HG03575 (cell line): Measurements from ENCODE around the gene TFG.
"Not testable (repeated sequence)": the region's sequence is repeated elsewhere in the genome, so short reads cannot be mapped to it uniquely, and the experiment has no call there.

Experiments used
- ATAC-seq: cut with Tn5 transposase; IDR thresholded peaks from one replicate; pipeline ENCODE4 v1.9.1; 2021; ENCODE audit not compliant: unreplicated experiment, insufficient number of reproducible peaks, low FRiP score; ENCODE audit errors: extremely low read depth

The TFG gene

DNA sequence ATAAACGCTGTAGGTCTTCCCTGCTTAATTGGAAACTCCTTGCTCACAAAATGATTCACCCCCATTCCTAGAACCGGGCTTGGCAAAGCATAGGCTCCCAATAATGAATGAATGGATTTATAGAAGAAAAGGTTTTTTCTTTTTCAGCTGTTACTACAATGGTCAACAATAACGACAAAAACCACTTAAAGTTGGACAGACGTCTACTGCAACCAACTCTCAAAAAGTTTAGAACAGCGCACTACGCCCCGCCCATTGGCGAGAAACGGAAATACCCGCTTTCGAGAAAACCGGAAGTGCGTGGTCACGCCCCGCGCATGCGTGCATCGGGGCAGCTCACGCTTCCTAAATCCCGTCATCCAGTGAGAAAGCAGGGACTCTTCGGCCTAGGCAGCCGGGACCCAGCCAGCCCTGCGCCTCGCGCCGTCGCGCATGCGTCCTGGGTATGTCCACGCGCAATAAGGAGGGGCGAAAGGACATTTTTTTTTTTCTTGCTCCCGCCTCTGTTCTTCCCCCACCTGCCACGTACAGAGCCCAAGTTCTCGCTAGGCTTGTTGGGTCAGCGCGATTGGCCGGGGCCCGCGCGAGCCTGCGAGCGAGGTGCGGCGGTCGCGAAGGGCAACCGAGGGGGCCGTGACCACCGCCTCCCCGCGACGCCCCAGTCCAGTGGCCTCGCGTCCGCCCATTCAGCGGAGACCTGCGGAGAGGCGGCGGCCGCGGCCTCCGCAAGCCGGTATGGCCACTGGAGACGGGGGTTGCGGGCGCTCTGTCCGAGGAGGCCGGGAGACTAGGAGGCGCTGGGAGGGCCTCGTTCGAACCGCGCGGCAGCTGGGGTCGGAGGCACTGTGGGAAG, at the start of gene TFG:
Gene TFG (plus strand): TSS at position 506 of the 853 bp plus-strand sequence. CDS start 4,192 bp downstream, outside the sequence.
- ATAC-seq = peak; percentile 83

- not testable (repeated sequence) for ATAC-seq
Observed at GRCh38 chr3:100661294-100661693, 48.0 kb upstream of the TFG start.

DNA sequence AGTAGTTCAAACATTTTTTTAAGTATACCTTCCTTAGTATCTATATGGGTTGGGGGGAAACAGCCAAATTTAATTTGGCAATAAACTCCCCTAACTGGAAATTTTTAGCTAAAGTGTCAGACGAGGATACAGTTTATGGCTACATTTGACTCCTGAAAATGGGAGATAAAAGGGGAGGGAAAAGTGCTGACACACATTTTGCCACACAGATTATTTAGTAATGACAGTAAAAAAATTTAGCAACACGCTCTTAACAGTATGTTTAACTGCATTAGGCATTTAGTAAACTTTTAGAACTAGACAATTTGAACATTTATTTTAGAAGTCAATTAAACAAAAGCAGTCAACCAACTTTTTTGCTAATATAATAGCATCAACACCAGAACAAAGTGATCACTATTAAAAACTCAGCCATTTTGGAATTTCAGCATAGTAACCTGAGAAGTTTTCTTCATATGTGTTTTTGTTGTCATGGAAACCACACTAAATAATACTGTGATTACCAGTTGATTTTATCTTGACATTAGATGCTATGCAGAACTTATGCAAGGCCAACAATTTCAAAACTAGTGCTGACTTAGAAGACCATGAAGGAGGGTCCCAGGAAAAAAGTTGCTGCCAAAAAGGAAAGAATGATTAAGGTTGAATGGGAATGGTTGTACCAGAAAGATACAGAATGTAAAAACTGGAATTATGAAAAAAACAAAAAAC, 47.0 kb upstream of the TFG start:
- no peak for ATAC-seq

DNA sequence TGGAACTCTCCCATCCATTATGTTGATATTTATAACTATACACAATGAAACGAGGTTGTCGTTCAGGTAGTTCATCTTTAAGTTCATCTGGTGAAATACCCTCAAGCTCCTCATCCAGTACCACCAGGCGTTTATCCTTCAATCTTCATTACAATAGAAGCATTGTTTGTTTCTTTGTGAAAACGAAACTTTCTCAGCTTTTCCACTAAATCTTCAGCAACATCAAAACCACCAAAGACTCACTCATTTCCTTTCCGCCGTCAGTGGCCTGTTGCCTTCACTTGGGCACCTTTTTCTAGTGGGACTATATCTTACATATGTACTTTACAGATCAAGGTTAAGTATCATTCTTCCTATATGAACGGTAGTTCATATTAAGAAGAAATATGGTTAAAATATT, 44.1 kb upstream of the TFG start:
- no peak for ATAC-seq

DNA sequence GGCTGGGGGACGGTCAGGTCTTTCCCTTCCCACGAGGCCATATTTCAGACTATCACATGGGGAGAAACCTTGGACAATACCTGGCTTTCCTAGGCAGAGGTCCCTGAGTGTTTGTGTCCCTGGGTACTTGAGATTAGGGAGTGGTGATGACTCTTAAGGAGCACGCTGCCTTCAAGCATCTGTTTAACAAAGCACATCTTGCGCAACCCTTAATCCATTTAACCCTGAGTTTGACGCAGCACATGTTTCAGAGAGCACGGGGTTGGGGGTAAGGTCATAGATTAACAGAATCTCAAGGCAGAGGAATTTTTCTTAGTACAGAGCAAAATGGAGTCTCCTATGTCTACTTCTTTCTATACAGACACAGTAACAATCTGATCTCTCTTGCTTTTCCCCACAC, 42.6 kb upstream of the TFG start:
- ATAC-seq = not testable (repeated sequence)

GRCh38 chr3:100667316-100667715, 42.0 kb upstream of the TFG start:
- ATAC-seq = not testable (repeated sequence)

GRCh38 chr3:100670995-100671394, 38.3 kb upstream of the TFG start:
- not testable (repeated sequence) for ATAC-seq

GRCh38 chr3:100681496-100681895, 27.8 kb upstream of the TFG start:
- no peak for ATAC-seq

- no peak for ATAC-seq
Observed at GRCh38 chr3:100682056-100682853, 27.0 kb upstream of the TFG start.

DNA sequence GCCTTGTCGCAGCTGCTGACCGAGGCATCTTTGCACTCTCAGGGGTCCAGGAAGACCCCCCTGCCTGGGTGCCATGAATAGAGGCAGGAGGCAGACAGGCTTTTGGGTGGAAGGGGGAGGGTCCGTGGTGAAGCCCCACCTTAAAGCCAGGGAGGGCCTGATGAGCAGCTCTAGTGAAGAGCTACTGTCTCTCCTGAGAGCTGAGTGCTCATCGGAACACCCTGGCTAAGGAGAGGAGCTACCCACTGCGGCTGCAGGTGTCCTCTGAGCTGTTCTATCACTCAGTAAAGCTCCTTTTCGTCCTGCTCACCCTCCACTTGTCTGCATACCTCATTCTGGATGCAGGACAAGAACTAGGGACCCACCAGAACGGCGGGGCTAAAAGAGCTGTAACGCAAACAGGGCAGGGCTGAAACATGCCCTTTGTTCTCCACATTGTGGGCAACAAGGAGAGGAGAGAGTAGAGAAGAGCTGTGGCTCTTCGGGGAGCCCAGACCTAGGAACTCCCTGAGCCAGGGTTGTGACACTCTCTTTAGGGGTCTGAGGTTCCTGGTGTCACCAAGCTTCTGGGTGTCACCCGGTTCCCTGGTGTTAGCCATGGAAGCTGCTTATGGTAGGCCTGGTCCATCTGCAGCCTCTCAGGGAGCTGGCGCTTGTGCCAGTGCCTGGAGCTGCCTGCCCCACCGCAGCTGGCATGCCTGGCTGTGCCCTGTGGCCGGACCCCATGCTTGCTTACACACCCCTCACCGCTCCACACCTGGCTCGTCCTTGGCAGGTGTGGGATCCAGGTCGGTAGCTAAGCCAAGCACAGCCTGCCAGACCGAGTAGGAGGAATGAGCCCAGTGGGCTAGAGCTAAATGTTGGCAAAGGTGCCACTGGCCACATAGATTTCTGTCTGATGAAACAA, 26.2 kb upstream of the TFG start:
- ATAC-seq = no peak

GRCh38 chr3:100693225-100693624, 16.1 kb upstream of the TFG start:
- ATAC-seq = no peak

- ATAC-seq = no peak
Observed at GRCh38 chr3:100695696-100696095, 13.6 kb upstream of the TFG start.

DNA sequence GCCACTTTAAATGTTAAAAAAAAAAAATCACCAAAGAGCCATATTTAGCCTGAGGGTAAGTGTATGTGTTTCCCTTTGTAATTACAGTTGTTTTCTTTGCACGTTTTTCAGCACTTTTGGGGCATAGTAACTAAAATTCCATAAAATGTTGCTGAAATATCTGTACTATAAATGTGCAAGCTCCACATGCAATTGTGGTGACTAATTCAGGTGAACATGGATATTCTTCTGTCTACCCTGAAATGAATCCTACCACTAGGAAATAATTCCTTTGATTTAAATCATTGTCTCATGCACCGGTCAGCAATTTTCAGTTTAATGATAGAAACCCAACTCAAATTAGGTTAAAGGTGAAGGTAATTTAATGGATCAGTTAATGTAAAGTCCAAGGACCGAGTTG, 13.1 kb upstream of the TFG start:
- ATAC-seq = no peak

GRCh38 chr3:100697172-100697571, 12.1 kb upstream of the TFG start:
- ATAC-seq = no peak

DNA sequence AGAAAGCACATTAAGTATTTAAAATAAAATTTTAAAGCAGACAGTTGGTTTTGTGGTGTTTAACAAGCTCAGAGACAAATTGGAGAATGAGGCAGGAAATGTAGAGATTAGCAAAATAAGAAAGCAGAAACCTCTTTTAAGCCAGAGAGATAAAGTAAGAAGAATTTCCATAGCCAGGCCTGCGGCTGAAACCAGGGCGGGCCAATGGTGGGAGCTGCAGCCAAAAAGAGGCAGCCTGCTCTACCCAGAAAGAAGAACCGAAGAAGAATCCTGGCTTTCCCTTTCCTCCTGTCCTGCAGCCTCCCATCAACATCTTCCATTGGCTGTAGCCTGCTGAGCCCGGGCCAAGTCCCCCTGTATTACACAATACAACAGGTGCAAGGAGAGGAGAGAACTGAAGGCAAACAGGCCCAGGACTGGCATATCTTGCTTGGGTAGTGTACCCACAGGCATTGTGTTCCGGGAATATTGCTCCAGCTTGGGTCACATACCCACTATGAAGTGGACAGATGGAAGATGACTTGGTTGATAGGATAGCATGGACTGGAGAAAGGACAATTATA, 11.5 kb upstream of the TFG start:
- no peak for ATAC-seq

- ATAC-seq = no peak
Observed at GRCh38 chr3:100698736-100699135, 10.6 kb upstream of the TFG start.

DNA sequence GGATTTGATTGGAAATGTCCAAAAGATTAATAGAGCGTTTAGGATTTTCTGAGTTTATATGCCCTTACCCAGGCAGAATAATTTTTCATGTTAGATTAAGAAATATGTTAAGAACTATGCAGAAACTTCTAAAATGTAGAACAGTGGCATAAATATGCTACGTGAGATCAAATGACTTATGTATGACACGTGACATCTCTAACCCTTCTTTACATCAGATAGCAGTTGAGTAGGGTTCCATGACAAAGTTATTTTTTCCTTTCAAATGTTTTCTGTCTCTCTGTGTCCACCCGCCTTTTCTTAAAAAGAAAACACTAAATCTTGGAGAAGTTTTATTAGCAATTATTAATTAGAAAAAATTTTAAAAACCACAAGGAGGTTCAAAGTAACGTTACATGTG, 8.6 kb upstream of the TFG start:
- no peak for ATAC-seq
